NCI-H1694 treated with DMSO at 0.1 percent for 48 hours (cell line): ENCODE measurements around the gene SETDB2.

Source experiments
- DNase-seq: peaks from one replicate; lab custom pipeline; 2025; lab: John Stamatoyannopoulos, UW

Gene SETDB2

DNA sequence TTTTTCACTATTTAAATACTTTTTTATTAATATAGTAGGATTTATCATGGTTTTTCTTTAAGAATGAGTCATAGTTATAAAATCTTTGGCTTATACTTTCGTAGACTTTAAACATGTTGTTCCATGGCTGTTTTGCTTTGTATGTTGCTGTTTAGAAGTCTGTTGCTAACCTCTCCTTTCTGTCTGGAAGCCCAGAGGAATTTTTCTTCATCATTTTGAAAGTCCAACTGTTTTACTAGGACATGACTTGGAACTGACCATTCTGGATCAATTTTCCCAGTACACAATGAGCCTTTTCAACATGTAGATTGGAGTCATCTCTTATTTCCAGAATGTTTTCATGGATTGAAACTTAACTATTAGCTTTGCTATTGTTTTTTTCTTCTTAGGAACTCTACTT is 8.1 kb upstream of the SETDB2 start:
- no peak for DNase-seq

- DNase-seq: no peak
These were observed 7.2 kb upstream of the SETDB2 start for GRCh38 chr13:49436890-49437289.

- DNase-seq: no peak
These were observed 6.4 kb upstream of the SETDB2 start for GRCh38 chr13:49437705-49438104.

GRCh38 chr13:49439609-49440008 is 4.5 kb upstream of the SETDB2 start:
- DNase-seq: no peak

DNA sequence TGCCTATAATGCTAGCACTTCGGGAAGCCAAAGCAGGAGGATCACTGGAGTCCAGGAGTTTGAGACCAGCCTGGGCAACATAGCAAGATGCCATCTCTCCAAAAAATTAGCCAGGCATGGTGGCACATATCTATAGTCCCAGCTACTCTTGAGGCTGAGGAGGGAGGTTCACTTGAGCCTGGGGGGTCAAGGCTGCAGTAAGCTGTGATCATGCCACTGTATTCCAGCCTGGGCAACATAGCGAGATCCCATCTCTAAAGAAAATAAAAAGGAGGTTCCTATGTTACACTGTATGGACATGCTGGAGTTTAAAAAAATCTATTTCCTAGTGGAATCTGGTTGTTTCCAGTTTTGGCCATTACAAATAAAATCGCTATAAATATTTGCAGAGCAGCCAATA is 2.8 kb upstream of the SETDB2 start:
- no peak for DNase-seq

DNA sequence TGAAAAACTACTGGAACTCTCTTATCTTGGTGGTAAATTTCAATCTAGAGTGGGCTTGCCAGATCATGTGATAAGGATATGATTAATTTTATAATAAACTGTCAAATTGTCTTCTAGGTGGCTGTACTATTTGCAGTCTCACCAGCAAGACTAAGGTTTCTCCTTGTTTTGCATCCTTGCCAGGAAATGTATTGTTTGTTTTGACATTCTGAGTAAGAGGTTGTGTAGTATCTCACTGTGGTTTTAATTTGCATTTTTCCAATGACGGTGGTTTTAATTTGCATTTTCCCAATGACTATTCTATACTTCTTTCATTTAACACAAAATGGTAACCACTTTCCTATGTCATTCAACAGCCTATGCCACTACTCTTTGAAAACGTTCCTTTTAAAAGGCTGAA is 2.2 kb upstream of the SETDB2 start:
- no peak for DNase-seq

DNA sequence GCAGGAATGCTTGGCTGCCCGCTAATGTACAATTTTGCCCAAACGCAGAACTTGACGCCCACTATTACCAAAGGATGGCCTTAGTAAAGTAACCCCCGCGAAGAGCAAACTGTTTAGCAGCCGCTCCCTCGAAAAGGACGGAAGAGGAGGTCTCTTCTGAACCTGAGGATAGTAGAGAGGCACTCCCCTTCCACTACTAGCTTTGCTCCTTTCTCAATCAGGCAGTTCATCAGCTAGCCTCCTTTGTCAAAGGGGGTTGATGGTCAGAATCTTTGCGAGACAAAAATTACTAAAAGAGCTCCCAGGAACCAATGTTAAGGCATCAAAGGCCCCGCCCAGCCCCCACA is 744 bp upstream of the SETDB2 start:
- DNase-seq: peak; percentile 60

- no peak for DNase-seq
These were observed 686 bp downstream of the SETDB2 start for GRCh38 chr13:49444524-49445395.

GRCh38 chr13:49446473-49446872 is 2.4 kb downstream of the SETDB2 start:
- DNase-seq: no peak

GRCh38 chr13:49448753-49449152 is 4.7 kb downstream of the SETDB2 start:
- DNase-seq: no peak

- DNase-seq: no peak
These were observed 6.2 kb downstream of the SETDB2 start for GRCh38 chr13:49450105-49450819.

DNA sequence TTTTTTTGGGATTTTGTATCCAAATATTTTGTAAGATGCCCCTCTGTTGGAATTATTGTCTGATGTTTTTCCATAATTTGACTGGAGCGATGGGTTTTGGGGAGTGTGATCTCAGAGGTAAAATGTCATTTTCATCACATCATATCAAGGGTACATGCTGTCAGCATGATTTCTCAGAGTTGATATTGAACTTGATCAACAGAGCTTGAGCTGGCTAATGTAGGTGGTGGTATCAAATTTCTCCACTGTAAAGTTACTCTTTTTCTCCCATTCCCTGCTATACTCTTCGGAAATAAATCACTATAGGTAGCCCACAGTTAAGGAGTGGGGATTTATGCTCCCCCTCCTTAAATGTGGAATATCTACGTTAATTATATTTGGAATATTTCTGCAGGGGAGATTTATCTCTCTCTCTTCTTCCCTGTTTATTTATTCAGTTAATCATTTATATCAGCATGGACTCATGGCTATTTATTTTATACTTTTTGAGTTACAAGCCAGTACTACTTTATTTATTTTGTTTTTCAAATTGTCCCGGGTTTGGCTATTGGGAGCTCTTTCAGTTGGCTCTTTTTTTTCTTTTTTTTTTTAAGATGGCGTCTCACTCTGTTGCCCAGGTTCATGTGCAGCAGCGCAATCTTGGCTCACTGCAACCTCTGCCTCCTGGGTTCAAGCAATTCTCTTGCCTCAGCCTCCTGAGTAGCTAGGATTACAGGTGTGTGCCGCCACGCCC is 8.8 kb downstream of the SETDB2 start:
- DNase-seq: no peak

- DNase-seq: no peak
These were observed 9.4 kb downstream of the SETDB2 start for GRCh38 chr13:49453465-49453864.

- no peak for DNase-seq
These were observed 10.4 kb downstream of the SETDB2 start for GRCh38 chr13:49454388-49455006.

DNA sequence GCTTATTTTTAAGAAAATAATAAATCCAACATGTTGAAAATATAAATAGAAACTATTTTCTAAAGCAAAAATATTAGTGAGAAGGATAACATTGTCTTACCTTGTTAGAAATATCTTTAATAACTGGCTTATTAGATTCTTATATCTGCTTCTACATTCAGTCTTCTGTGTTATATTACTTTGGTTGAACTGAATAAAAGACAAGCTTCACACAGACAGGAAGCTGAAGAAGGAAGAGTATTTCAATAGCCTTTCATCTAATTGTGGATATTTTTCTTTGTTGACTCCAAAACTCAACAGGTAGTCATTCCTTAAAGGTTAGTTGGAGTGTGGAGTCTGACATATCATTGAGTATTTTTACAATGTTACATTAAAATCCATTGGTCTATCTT is 10.9 kb downstream of the SETDB2 start:
- DNase-seq: no peak

- no peak for DNase-seq
These were observed 12.1 kb downstream of the SETDB2 start for GRCh38 chr13:49456156-49456555.

- no peak for DNase-seq
These were observed 13.1 kb downstream of the SETDB2 start for GRCh38 chr13:49457221-49457620.

GRCh38 chr13:49459580-49459979 is 15.5 kb downstream of the SETDB2 start:
- no peak for DNase-seq

- no peak for DNase-seq
These were observed 20.0 kb downstream of the SETDB2 start for GRCh38 chr13:49464085-49464484.

DNA sequence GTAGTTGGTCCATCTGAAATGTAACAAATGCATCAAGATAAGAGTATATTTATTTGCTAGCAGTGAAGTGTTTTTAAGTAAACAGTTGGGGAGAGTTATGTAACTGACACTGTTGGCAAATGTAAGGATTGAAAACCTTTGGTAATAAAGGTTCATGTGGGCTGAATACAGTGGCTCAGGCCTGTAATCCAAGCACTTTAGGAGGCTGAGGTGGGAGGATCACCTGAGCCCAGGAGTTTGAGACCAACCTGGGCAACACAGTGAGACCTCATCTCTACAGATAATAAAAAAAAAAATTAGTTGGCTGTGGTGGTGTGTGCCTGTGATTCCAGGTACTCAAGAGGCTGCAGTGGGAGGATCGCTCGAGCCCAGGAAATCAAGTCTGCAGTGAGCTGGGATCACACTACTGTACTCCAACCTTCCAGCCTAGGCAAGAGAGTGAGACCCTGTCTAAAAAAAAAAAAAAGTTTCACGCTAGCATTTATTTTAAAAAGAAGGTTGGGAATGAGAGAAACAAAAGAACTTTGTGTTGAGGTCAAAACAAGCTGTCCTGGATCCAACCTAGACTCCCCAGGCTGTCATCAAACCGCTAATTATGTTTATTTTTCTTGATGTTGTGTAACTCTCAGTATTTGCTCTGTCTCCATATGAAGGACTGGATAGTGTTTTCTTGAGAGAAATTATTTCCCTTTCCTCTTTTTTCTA is 20.7 kb downstream of the SETDB2 start:
- no peak for DNase-seq

DNA sequence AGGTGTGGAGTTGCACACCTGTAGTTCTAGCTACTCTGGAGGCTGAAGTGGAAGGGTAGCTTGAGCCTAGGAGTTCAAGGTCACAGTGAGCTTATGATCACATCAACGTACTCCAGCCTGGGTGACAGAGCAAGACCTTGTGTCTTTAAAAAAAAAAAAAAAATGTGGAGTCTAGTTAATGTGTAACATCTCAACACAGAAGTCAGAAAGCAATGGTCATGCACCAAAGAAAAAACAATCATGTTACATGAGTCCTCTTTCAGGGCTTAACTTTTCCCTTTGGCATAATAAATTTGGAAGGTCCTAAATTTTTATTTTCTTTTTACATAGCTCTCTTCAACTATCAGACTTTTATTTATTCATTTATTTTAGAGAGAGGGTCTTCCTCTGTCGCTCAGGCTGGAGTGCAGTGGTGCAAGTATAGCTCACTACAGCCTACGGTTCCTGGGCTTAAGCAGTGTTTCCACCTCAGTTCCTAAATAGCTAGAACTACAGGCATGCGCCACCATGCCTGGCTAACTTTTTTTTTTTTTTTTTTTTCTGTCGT is 22.3 kb downstream of the SETDB2 start:
- DNase-seq: no peak

- no peak for DNase-seq
These were observed 28.1 kb downstream of the SETDB2 start for GRCh38 chr13:49472186-49472585.
